Measurements from ENCODE around the gene DSCAML1.

- TF ChIP-seq CTCF (IDR thresholded peaks at IDR 0.05; ENCODE audit: insufficient read depth, low read depth, low read length) (no peak), EZH2 (IDR thresholded peaks at IDR 0.05; ENCODE audit: insufficient read depth, low read length) (no peak)
These were observed 8.0 kb upstream of the DSCAML1 start for GRCh38 chr11:117805045-117805444.
